SK-N-SH (cell line): ENCODE measurements around the gene PTGR2. TPM values are rescaled to one million over a fixed set of nuclear protein-coding genes. Genes with fewer than 3 reads are reported as not detected.

ENCODE experiments used
- FOXM1 ChIP-seq: IDR thresholded peaks from 2 replicates; pipeline ENCODE4 v1.4.0; 2012; ENCODE audit warnings: low read depth, mild to moderate bottlenecking
- MXI1 ChIP-seq: IDR thresholded peaks from 2 replicates; pipeline ENCODE4 v1.6.1; 2012; ENCODE audit warnings: mild to moderate bottlenecking, low read depth, low read length, improper control_type of control experiment
- NFIC ChIP-seq: IDR thresholded peaks from 2 replicates; pipeline ENCODE4 v1.4.0; 2012; ENCODE audit warnings: borderline replicate concordance
- NRF1 ChIP-seq: IDR thresholded peaks from 2 replicates; pipeline ENCODE4 v1.6.1; 2012; ENCODE audit warnings: low read depth, mild to moderate bottlenecking, low read length
- polyA plus RNA-seq, 3 experiments: library from polyadenylated mRNA; depleted of rRNA; stranded (reverse); fragments of >200 nt; gene quantifications; 2 replicates each; pipeline ENCODE4 v1.2.3, GENCODE V29; 2012
- small RNA-seq, 7 experiments: library from RNA; depleted of rRNA; stranded (forward); fragments of <200 nt; gene quantifications; one replicate each; pipeline ENCODE3, GENCODE V24; 2012
- TF ChIP-seq, protein P1 (sequence below): IDR thresholded peaks from 2 replicates; pipeline ENCODE4 v1.6.1; 2012; ENCODE audit warnings: mild to moderate bottlenecking, low read depth, low read length, moderate library complexity

Gene PTGR2
- polyA plus RNA-seq, 1 of the 3 experiments (the other 2 are of a cell fraction), result 7.1 TPM

DNA sequence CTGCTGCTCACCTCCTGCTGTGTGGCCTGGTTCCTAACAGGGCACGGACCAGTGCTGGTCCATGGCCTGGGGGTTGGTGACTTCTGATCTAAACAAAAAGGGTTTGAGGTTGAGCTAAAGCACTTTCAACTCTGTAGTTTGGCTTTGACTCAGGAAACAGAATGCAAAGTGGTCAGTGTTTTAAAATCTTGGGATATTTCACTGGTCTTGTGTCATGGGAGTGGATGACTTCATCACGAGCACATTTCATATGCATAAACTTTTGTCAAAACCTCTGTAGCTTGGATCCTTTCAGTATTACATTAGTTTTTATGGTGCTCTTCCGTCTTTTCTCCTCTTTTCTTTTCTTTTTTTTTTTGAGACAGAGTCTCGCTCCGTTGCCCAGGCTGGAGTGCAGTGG lies 72.7 kb downstream of the PTGR2 start (continued):
- TF ChIP-seq, protein P1, sequence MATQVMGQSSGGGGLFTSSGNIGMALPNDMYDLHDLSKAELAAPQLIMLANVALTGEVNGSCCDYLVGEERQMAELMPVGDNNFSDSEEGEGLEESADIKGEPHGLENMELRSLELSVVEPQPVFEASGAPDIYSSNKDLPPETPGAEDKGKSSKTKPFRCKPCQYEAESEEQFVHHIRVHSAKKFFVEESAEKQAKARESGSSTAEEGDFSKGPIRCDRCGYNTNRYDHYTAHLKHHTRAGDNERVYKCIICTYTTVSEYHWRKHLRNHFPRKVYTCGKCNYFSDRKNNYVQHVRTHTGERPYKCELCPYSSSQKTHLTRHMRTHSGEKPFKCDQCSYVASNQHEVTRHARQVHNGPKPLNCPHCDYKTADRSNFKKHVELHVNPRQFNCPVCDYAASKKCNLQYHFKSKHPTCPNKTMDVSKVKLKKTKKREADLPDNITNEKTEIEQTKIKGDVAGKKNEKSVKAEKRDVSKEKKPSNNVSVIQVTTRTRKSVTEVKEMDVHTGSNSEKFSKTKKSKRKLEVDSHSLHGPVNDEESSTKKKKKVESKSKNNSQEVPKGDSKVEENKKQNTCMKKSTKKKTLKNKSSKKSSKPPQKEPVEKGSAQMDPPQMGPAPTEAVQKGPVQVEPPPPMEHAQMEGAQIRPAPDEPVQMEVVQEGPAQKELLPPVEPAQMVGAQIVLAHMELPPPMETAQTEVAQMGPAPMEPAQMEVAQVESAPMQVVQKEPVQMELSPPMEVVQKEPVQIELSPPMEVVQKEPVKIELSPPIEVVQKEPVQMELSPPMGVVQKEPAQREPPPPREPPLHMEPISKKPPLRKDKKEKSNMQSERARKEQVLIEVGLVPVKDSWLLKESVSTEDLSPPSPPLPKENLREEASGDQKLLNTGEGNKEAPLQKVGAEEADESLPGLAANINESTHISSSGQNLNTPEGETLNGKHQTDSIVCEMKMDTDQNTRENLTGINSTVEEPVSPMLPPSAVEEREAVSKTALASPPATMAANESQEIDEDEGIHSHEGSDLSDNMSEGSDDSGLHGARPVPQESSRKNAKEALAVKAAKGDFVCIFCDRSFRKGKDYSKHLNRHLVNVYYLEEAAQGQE, result no peak
- TF ChIP-seq NRF1 (no peak), FOXM1 (no peak), NFIC (no peak), MXI1 (no peak)

Small RNA genes within 50 kb of the gene (small RNA-seq; reads per million reads assigned to genes)
- gene AC005520.4 (0 reads per million in 7 experiments), gene RF00019 (0 reads per million in 7 experiments)

Other genes starting within 250 kb of the PTGR2 start
- not detected in 2 replicates for gene ACOT6, start 239.3 kb upstream of the PTGR2 start, polyA plus RNA-seq (2012; rRNA removed)
- gene DNAL1, start 206.8 kb upstream of the PTGR2 start, polyA plus RNA-seq (2012; rRNA removed), result 2.6 and 3.6 TPM in 2 replicates
- gene PNMA1, start 137.4 kb upstream of the PTGR2 start, polyA plus RNA-seq (2012; rRNA removed), result 19.5 and 31.5 TPM in 2 replicates
- gene ZNF410, start 35.0 kb downstream of the PTGR2 start, polyA plus RNA-seq (2012; rRNA removed), result 22.8 and 28.7 TPM in 2 replicates
- 1.4 and 2.2 TPM in 2 replicates for gene FAM161B, start 98.3 kb downstream of the PTGR2 start, polyA plus RNA-seq (2012; rRNA removed)
- 38.8 and 55.9 TPM in 2 replicates for gene COQ6, start 98.5 kb downstream of the PTGR2 start, polyA plus RNA-seq (2012; rRNA removed)
- gene ENTPD5, start 167.5 kb downstream of the PTGR2 start, polyA plus RNA-seq (2012; rRNA removed), result 5.5 and 8.0 TPM in 2 replicates
- gene BBOF1, start 167.5 kb downstream of the PTGR2 start, polyA plus RNA-seq (2012; rRNA removed), result 1.9 and 2.1 TPM in 2 replicates
- 9.4 and 12.9 TPM in 2 replicates for gene ALDH6A1, start 232.6 kb downstream of the PTGR2 start, polyA plus RNA-seq (2012; rRNA removed)
- gene LIN52, start 233.1 kb downstream of the PTGR2 start, polyA plus RNA-seq (2012; rRNA removed), result 4.9 and 5.9 TPM in 2 replicates